ENCODE data around the gene GLRX5. TPM values are rescaled to one million over a fixed set of nuclear protein-coding genes. Genes with fewer than 3 reads are reported as not detected.
"Not testable (repeated sequence)": the region's sequence is repeated elsewhere in the genome, so short reads cannot be mapped to it uniquely, and the experiment has no call there.

The GLRX5 gene
- polyA plus RNA-seq, 2 donors = 24.2 to 28.3 TPM

- not testable (repeated sequence) for H3K4me3 ChIP-seq (ENCODE audit: low read depth in 1 of 2, low read length in 2 of 2); H3K27me3 ChIP-seq (ENCODE audit: control insufficient read depth in 1 of 2, insufficient read depth in 2 of 2, low read length in 2 of 2); H3K4me1 ChIP-seq (ENCODE audit: control insufficient read depth in 2 of 2, insufficient read depth in 2 of 2, low read length in 1 of 2); H3K27ac ChIP-seq (ENCODE audit: low read depth in 2 of 2, low read length in 1 of 2); H3K36me3 ChIP-seq (ENCODE audit: control insufficient read depth in 2 of 2, insufficient read depth in 2 of 2, low read length in 1 of 2); H3K9me3 ChIP-seq (ENCODE audit: control insufficient read depth in 2 of 2, insufficient read depth in 1 of 2, low read depth in 1 of 2, low read length in 1 of 2)
- WGBS, 2 donors = 86 to 92% methylated on average over 3 of the region's 3 CpGs
Measured at GRCh38 chr14:95591182-95591581, 56.3 kb downstream of the GLRX5 start.

Other genes with a start within 250 kb of the GLRX5 start
- 1 to 10 TPM; 1.6 to 2.3 TPM for gene CLMN, start 215.1 kb upstream of the GLRX5 start, polyA plus RNA-seq
- gene SYNE3, start 18.4 kb upstream of the GLRX5 start, polyA plus RNA-seq = under 1 TPM; 0.48 to 0.73 TPM
- not detected for gene TCL1B, start 151.4 kb downstream of the GLRX5 start, polyA plus RNA-seq
- not detected for gene TCL1A, start 179.1 kb downstream of the GLRX5 start, polyA plus RNA-seq

All from esophagus (tissue), 2 donors.